ENCODE results near the gene GGT1.
"Not testable (repeated sequence)": the region's sequence is repeated elsewhere in the genome, so short reads cannot be mapped to it uniquely, and the experiment has no call there.

DNA sequence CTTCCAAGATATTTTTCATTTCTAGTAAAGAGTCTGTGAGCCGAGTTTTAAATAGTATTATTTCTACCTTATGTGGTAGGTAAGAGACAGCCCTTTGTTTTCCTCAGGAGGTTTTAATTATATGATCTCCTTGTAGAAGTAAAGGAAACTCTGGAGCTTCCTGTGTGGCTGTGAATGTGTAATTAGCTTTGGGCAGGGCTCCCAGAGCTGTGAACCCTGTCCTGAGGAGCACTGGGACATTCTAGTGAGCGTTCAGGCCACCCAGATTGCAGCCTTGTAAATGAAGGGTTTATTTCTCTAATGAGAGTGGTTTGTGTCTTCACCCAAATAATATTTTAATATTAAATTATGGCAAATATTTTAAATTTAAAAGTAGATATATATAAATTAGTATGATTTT lies 69.5 kb downstream of the GGT1 start:
- TF ChIP-seq ATF2 (IDR thresholded peaks at IDR 0.05; ENCODE audit: low read length); CTCF (IDR thresholded peaks at IDR 0.05; ENCODE audit: control extremely low read depth in 1 of 3, insufficient read depth in 1 of 3, low read depth in 1 of 3, low read length in 3 of 3); POLR2AphosphoS5 (IDR thresholded peaks at IDR 0.05; ENCODE audit: low read depth, low read length); EZH2 (IDR thresholded peaks at IDR 0.05; ENCODE audit: low read depth, low read length, severe bottlenecking); BACH1 (IDR thresholded peaks at IDR 0.05; ENCODE audit: low read length); NANOG (IDR thresholded peaks at IDR 0.05; ENCODE audit: insufficient read depth, low read depth, low read length, poor library complexity, severe bottlenecking): not testable (repeated sequence)

Data from H1 (cell line).